GM12874 (cell line): Measurements from ENCODE around the gene MARCHF5.

ENCODE experiments used
- CTCF ChIP-seq: IDR thresholded peaks from 2 replicates; pipeline ENCODE4 v1.5.1; 2011; ENCODE audit warnings: low read depth, mild to moderate bottlenecking, control low read depth, low read length, moderate library complexity; ENCODE audit not compliant: insufficient read depth

Gene MARCHF5

GRCh38 chr10:92382631-92383030 lies 91.7 kb downstream of the MARCHF5 start:
- no peak for TF ChIP-seq CTCF

- no peak for TF ChIP-seq CTCF
These were observed 93.8 kb downstream of the MARCHF5 start for GRCh38 chr10:92384741-92385140.

- TF ChIP-seq CTCF: no peak
These were observed 94.9 kb downstream of the MARCHF5 start for GRCh38 chr10:92385831-92386230.

- TF ChIP-seq CTCF: no peak
These were observed 96.4 kb downstream of the MARCHF5 start for GRCh38 chr10:92387289-92387940.

GRCh38 chr10:92395271-92395670 lies 104.3 kb downstream of the MARCHF5 start:
- TF ChIP-seq CTCF: no peak
